Nephron progenitor cell (in vitro differentiated cells): Measurements from ENCODE around the gene LETM1.

Source experiments
- DNase-seq: peaks from one replicate; pipeline ENCODE4 v3.0.0; 2021
- H3K27ac Mint-ChIP-seq: 2 replicates; pipeline ENCODE4 v1.8.0; 2021; ENCODE audit warnings: mild to moderate bottlenecking, moderate library complexity, mixed read lengths
- H3K27me3 Mint-ChIP-seq: 2 replicates; pipeline ENCODE4 v1.8.0; 2021; ENCODE audit warnings: mild to moderate bottlenecking, low read depth, mixed read lengths; ENCODE audit not compliant: poor library complexity
- H3K36me3 Mint-ChIP-seq: 2 replicates; pipeline ENCODE4 v1.8.0; 2021; ENCODE audit warnings: low read depth, mixed read lengths
- H3K4me1 Mint-ChIP-seq: 2 replicates; pipeline ENCODE4 v1.8.0; 2021; ENCODE audit warnings: mixed read lengths
- H3K4me3 Mint-ChIP-seq: 2 replicates; pipeline ENCODE4 v1.8.0; 2021; ENCODE audit warnings: mild to moderate bottlenecking, moderate library complexity, mixed read lengths
- H3K9me3 Mint-ChIP-seq: 2 replicates; pipeline ENCODE4 v1.8.0; 2021; ENCODE audit warnings: mild to moderate bottlenecking, moderate library complexity, mixed read lengths
- CTCF ChIP-seq: fragments of 200-600 bp; sonication (generic); IDR thresholded peaks from 2 replicates; pipeline ENCODE4 v1.5.0; 2021; ENCODE audit warnings: antibody characterized with exemption

LETM1 gene

DNA sequence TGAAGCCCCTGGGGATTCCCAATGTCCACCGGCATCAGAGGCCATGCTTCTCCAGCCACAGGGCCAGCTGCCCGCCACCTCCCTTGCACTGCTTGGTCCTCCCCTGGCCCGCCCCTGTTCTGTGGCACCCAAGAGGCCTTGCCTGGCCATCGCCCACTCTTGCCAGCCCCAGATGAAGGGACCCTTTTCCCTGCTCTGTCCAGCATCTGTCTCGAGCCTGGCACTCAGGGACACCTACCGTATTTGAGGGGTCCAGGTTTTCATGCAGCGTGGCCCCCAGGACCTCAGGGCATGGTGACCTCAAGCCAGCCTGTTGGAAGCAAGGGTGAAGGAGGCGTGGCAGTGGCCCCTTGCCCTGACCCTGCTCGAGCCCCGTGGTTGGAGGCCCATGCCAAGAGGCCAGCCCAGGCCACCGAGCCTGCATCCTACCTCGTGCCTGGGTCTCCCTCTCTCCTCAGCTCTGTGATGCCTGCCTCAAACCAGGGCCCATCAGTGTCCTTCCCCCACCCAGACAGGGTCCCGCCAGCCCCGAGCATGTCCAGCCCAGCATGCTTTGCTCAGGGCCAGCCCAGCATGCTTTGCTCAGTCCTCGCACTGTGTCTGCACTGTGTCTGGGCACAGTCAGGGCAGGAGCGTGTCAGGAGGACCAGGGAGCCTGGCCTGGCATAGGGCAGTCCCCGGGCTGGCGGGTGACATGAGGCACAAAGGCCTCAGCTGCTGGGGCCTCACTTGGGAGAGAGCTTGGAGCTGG is 77.1 kb downstream of the LETM1 start:
- Mint-ChIP-seq H3K27ac (no peak overlapping the region), H3K36me3 (no peaks in the 10 kb centered on the region)

DNA sequence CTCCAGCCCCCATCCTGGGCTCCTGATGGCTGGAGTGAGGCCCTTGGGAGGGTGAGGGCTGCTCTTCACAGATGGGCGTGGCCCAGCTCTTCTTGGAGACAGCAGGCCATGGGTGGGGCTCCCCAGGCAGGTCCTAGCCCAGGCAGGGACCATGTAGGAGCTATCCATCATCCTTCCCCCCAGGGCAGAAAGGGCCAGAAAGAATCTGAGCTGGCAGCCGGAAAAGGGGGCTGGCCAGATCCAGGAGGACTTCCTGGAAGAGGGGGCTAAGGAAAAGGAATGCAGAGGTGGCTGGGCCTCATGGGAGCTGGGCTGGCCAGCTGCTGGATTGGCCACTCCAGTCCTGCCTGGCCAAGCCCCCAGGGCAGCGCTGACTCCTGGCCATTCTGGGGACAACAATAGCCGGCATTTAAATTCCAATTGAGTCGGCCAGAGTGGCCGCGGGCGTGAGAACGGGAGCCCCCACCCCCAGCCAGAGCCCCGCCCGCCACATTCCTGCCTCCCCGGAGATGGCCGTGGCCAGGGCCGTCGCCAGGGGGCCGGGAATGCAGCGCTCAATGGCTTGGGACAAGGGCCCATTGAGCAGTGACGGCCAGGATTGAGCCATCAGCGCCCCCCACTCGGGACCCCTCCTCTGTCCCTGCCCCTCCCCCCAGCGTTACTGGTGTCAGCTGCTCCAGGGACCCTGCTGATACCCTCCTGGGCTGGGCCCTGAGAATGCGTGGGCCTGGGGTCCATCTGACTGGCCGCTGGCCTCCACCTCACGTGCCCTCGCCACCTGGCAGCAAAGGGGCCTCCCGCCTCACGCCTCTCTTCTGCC is 77.9 kb downstream of the LETM1 start:
- Mint-ChIP-seq H3K4me3 (no peak overlapping the region), H3K9me3 (no peaks in the 10 kb centered on the region), H3K4me1 (peaks cover 21% of the 10 kb centered on the region), H3K27me3 (peaks cover 2% of the 10 kb centered on the region), H3K27ac (no peak overlapping the region), H3K36me3 (no peaks in the 10 kb centered on the region)
- peak; percentile 81 for DNase-seq
- TF ChIP-seq CTCF = no peak

More for the DNA sequence above, 77.1 kb downstream of the LETM1 start:
- Mint-ChIP-seq H3K4me1 (peaks cover 20% of the 10 kb centered on the region), H3K27me3 (peaks cover 2% of the 10 kb centered on the region), H3K9me3 (no peaks in the 10 kb centered on the region), H3K4me3 (no peak overlapping the region)
- no peak for TF ChIP-seq CTCF
- DNase-seq = no peak

DNA sequence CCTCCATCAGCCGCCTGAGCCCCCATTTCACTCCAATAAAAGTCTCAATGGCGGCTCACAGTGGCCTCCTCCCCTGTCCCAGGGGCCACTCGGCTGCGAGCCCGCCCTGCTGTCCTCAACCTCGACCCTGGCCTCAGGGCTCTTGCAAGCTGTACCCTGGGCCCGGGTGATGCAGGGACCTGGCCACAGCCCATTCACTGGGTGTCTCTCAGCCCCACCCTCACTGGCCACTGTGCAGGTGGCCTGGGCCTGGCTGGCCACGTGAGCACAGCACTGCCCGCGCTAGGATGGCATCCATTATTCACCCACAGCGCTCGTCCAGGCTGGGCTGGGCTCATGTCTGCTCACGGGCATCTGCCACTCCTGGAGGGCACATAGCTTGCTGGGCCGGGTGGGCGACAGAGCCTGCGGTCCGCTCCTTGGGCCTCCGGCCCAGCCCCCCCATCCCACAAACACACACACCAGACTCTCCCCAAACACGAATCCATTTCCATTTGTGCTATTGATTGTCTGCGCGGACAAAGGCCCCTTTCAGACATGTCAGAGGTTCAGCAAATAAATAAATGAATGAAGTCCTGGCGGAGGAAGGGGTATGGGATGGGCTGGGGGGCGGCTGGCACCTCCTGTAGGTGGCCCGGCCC is 79.3 kb downstream of the LETM1 start:
- TF ChIP-seq CTCF = no peak
- H3K9me3 Mint-ChIP-seq = no peaks in the 10 kb centered on the region
- H3K4me1 Mint-ChIP-seq = peaks cover 28% of the 10 kb centered on the region
- H3K36me3 Mint-ChIP-seq = no peaks in the 10 kb centered on the region
- no peak overlapping the region for H3K27ac Mint-ChIP-seq
- no peak for DNase-seq
- H3K4me3 Mint-ChIP-seq = no peak overlapping the region
- H3K27me3 Mint-ChIP-seq = peaks cover 2% of the 10 kb centered on the region

GRCh38 chr4:1775731-1776500 is 80.0 kb downstream of the LETM1 start:
- Mint-ChIP-seq H3K27ac (no peak overlapping the region), H3K9me3 (no peaks in the 10 kb centered on the region), H3K27me3 (peaks cover 2% of the 10 kb centered on the region), H3K36me3 (no peaks in the 10 kb centered on the region), H3K4me3 (no peak overlapping the region), H3K4me1 (peaks cover 33% of the 10 kb centered on the region)
- no peak for DNase-seq
- no peak for TF ChIP-seq CTCF

GRCh38 chr4:1773754-1774153 is 82.2 kb downstream of the LETM1 start:
- Mint-ChIP-seq H3K4me1 (peaks cover 31% of the 10 kb centered on the region), H3K4me3 (no peak overlapping the region), H3K36me3 (no peaks in the 10 kb centered on the region), H3K27me3 (peaks cover 2% of the 10 kb centered on the region), H3K9me3 (no peaks in the 10 kb centered on the region), H3K27ac (no peak overlapping the region)
- no peak for DNase-seq
- TF ChIP-seq CTCF = no peak
